Measurements from ENCODE around the gene SRPK2. TPM values are rescaled to one million over a fixed set of nuclear protein-coding genes. Genes with fewer than 3 reads are reported as not detected.

SRPK2 gene
- total and polyA plus RNA-seq, 2 of the 8 experiments (the other 6 are each of a cell fraction or from before 2014, with no cell fraction given): 10.0 to 47.1 TPM

DNA sequence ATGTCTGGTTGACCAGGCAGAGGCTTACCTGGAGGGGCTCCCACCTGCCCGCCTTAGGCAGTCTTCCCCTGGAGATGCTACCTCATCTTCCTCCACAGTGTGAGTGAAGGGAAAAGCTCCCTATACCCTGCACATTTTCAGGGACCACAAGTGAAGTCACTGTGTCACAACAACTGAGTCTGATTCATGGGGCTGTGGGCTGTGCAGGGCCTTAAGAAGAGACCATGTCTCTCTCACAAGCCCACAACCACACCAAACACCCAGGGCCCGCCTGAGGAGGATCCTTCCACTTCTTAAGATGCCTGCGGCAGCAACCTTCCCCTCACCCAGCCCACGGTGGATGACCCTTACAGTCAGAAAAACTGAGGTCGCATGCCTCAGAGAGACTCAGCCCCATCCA, 256.4 kb downstream of the SRPK2 start (continued):
- TF ChIP-seq HDAC6 (IDR thresholded peaks at IDR 0.05; ENCODE audit: low read depth, low read length): no peak
- TF ChIP-seq NRF1 (IDR thresholded peaks at IDR 0.05; ENCODE audit: low read depth, low read length): no peak
